Measurements from ENCODE around the gene MAD1L1.
"Not testable (repeated sequence)": the region's sequence is repeated elsewhere in the genome, so short reads cannot be mapped to it uniquely, and the experiment has no call there.

The MAD1L1 gene

DNA sequence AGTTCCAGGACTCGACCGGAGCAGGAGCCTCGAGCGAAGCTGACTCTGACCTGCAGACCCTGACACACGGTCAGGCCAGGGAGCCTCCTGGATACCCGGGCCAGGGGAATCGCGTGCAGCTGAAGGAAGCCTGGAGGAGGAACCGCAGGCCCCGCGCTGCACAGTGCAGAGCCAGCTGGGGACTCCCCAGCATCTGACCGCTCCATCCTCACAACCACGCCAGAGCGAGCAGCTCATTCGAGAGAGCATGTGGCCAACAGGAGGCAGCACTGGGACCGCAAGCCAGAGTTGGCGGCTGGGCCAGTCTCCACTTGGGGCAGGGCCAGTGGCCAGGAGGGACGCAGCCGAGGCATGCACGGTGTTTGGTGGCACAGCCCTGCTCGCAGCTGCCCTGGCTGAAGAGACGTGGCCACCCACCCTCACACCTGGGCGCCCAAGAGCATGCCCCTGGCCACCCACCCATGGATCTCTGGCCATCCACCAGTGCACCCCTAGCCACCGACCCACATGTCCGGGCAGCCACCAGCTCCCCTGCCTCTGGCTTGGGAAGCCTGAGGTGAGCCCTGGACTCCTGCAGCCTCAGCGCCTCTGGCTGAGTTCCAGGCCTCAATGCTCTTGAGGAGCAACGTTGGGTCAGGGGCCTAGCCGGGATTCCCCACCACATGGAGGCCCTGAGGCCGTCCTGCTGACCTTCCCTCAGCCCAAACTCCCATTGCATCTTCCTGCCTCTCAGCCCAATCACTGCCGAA, 348.7 kb downstream of the MAD1L1 start:
- no peak for DNase-seq

DNA sequence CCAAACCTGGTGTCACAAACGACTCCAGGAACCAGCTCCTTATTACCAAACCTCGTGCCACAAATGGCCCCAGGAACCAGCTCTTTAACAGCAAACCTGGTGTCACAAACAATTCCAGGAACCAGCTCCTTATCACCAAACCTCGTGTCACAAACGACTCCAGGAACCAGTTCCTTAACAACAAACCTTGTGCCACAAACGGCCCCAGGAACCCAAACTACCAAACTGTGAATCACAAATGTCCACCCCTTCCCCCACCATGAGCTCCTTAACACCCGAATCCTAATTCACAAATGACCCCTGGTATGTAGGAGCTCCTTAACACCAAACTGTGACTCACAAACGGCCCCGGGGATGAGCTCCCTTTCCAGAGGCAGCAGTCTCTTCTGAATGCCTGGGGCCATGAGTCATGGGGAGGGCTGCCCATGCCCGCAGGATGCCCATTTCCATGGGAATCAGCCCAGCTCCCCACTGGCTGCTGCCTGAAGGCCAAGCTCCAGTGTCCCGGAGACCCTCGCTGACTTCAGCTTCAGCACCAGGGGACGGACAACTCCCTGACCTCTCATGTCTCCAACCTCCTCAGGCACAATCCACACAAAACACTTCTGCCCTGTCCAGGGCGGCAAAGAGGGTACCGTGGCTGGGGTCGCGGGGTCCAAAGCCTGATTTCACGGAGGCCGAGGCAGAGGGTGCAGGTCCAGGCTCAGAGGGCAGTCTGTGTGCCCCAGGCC, 349.5 kb downstream of the MAD1L1 start:
- DNase-seq, result no peak

DNA sequence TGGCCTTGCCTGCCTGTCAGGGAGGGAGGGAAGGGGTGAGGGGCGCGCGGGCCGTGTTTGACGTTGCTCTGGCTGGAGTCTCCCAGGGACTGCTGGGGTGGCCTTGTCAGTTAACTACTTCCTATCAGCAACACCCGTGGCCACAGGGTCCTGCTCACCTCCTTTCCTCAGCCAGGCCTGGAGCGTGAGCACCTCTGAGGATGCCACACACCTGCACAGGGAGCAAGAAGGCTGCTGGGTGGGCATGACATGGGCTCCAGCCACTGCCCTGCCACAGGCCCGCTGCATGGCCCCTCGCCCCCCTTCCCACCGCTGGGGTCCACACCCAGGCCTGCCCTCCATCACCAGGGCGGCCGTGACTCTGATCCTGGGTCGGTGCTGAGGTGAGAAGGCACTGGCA, 350.3 kb downstream of the MAD1L1 start:
- DNase-seq, result no peak

DNA sequence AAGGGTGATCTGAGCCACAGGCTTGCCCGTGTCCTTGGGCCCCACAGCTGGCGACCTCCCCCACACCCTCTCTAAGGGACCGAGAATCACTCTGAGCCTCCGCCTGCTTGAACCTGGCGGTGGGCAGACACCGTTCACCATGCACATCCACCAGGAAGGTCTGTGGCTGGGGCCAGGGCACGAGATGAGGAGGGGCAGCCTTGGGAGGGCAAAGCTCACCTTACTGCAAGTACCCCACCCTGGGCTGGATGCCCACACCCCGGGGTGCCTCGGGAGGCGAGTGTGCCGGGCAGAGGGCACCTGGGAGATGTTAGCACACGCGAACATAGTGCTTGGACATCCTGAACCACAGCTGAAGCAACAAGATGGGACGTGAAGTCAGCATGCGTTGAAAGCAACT, 350.8 kb downstream of the MAD1L1 start:
- no peak for DNase-seq

DNA sequence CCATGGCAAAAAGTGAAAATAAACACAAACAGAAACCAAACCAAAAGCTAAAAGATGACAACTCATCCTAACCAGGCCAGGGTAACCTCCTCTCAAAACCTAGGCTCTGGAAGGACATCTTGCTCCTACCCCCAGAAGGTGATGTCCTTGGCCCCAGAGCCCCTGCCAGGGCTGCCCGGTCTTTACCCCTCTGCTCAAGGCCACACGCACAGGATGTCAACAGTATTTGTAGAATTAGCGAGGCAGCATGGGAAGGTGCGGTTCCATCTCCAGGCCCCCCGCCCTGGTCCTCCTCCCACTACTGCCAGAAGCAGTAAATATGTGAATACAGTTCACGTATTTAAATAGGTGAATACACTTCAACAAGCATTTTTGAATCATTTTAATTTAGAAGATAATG, 356.1 kb downstream of the MAD1L1 start:
- not testable (repeated sequence) for DNase-seq

DNA sequence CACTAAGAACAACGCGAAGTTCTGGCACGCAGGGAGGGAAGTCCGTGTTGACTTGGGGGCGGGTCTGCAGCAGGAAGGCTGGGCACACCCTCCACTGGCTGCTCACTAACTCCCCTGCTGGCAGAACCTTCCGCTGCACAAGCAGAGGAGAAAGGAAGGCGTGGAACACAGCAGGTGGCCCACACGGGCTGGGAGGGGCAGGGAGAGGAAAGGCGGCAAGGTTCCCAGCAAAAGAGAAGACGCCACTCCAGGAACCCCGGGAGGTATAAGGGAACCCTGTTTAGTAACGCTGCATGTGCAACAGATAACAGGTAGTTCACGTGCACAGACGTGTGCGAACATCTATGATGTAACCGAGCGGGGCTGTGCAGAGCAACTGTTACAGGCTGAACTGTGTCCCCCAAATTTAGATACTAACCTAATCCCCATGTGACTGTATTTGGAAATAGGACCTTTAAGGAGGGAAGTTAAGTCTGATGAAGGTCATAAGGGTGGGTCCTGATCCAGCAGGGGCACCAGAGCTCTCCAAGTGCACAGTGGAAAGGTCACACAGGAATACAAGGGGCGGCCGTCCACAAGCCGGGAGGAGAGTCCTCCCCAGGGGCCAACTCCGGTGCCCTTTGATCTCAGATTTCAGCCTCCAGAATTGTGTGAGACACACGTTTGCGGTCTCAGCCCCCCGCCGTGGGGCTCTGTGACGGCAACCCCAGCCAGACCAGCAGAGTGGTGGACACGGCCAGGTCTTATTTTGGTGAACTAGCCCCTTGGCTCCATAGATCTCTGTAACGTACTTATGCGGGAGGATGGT, 357.1 kb downstream of the MAD1L1 start:
- not testable (repeated sequence) for DNase-seq

DNA sequence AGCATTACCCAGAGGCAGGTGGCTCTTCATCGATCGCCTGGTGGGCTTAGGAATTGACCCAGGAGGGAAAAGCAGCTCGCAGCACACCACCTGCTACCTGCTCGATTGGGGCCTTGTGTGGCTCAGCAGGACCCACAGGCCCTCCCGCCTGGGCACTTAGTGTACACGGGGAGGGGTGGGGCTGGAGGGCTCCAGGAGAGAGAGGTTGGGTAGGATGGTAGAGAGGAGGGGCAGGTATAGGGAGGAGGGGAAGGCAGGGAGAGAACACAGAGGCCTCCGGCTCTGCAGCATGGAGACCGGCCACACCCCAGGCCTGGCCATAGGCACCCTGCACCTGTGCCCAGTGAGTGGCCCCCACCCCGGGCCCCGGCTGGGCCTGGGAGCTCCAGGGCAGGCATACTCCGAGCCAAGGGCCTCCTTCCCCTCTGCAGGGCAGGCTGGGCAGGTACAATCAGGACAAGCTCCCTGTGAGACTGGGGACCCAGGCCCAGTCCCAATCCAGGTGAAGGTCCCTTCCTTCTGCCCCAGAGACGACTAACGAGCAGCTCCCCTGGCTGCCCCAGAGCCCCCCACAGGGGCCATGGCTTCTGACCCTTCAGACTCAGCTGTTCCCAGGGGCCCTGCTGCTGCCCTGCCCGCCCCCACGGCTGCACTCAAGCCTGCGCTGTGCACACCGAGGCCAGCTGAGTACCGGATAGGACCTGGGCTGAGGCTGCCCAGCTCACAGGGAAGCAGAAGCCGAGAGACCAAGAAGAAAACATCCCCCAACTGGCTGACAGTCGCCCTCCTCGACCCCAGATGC, 358.0 kb downstream of the MAD1L1 start:
- DNase-seq, result not testable (repeated sequence)

DNA sequence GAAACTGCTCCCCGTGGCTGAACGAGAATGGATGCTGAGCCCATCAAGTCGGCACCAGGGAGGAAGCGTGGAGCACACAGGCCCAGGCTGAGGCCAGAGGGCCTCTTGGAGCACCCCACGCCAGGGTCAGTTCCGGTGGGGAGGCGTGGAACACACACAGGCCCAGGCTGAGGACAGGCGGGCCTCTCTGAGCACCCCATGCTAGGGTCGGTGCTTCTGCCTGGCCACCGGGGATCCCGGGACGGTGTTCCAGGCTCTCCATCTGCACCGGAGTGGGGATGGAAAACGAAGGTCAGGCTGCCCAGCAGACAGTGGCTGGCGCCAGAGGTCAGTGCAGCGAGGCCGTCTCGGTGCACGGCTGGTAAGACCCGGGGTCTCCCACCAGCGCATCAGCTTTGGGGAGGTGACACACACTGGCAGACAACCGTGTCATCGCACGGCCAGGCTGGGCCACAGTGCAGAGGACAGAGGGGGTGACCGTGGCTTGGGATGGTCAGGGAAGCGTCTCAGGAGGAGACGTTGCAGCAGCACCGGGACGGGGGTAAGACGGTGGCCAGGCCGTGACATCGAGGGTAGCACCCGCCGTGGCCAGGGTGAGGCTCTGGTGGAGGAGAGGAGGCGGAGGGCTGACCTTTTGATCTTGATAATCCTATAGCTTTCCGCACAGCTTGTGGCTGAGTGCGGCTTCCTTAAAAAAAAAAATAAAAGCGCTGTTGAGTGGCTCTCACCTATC, 358.7 kb downstream of the MAD1L1 start:
- no peak for DNase-seq

DNA sequence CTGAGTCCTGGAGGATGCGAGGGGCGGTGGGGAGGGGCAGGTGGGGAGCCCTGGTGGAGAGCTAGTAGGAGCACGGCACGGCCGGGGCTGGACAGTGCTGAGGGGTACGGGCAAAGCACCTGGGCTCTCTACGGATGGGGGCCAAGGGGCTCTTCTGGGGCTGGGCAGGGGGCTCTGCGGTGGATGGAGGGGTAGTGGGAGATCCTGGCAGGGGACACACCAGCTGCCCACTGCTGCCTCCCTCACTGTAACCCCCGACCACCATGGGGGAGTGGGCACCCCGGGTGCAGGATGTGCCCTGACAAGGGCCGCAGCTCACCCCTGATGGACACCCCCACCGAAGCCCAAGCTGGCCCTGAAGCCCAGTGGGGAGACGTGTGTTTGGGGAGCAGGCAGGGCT, 359.3 kb downstream of the MAD1L1 start:
- DNase-seq, result no peak

DNA sequence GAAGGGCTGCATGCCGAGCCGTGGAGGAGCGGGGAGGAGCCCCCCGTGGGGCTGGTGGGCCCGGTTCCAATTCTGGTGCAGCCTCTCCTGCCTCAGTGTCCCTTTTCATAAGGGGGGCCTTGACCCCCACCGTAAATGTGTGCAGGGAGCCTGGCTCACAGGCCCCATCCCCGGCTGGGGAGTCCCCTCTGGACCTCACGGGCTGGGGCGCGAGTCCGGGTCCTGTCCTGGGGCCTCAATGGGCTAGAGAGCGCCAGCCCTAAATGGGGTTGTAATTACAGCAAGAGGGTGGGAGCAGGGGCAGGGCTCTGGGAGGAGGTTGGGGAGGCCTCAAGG, 359.7 kb downstream of the MAD1L1 start:
- no peak for DNase-seq

DNA sequence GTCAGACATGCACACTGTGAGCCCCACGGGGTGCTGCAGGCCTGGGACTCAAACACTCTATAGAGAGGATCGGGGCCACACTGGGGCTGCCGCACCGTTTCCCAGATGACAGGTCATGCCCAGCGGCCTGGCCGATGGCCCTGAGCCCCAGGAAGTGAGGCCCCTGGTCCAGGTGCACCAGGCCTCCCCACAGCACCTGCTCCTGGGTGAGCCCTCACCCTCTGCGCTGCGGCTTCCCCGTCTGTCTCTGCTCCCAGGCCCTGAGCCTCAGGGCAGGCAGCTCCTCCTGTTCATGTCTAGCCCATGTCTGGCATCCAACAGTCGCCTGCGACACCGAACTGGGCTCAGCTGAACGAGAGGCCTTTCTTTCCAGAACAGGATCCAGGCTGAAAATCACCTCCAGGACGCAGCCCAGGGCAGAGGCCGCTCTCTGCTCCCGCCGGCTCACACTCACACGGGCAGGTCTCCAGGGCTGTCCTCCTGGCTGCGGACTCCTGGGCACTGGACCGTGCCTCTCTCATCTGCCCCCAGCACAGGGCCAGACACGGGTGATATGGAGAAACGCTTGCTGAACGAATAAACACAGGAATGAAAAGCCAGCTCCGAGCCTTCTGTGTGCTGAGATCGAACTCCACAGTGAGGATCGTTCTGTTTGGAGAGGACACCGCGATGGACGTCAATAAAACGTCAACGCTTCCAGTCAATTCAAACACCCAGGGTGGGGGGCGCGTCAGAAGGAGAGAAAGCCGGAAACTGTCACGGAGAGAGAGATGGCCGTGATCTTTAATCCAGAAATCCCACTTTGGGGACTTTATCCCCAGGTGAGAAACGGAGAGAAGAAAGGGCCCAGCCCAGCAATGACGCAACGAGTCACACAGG, 360.3 kb downstream of the MAD1L1 start:
- no peak for DNase-seq

DNA sequence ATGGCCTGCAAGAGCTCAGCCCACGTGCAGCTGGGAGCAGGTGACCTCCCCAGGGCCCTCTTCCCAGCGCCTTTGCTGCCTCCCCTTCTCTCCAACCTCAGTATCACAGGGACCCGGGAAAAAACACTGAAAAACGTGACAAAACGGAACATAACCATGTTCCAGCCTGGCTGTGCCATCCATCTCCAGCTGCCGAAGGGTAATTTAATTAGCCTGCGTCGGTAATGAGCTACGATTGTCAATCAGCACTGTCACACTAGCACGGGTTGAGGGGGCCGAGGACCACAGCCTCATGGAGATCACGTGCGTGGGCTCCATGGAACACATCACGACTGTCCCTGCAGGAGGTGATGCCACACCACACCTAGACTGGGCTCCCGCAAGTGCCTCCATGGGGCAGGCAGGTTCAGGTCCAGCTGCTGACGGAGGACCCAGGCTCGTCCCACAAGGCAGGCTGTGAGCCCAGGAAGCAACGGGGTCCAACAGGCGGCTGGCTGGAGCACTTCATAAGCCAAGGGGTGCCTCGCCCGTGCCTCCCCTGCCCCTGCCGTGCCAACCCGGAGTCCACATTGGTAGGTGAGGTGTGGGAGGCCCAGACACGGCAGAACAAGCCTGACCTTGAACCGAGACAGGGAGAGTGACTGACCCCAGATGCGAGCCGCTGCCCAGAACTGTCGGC, 363.2 kb downstream of the MAD1L1 start:
- no peak for DNase-seq

DNA sequence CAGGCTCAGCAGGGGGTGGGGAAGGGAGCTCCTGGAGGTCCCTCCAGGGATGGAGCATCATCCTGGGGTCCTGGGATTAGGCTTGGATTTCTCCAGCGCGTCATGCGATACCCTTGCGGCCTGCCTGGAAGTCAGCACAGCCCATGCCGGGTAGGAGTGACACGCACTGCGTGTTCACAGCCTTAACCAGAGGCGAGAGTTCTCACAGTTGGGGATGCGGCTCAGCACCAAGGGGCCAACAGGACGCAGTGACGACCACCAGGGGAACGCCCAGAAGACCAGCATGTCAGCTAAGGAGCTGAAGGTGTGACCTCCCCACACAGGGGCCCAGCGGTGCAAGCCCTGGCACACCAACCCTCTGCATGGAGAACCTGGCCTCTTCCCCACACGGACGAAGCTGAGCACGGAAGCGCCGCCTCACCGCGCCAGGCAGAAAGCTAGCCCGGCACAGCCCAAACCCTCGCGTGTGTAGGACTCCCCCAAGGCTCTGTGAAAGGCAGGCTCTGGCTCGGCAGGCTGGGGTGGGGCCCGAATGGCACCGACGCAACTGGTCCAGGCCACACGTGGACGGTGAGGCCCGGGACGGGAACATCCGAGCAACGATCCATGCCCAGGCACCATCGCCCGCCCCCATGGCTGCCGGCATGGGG, 364.1 kb downstream of the MAD1L1 start:
- DNase-seq, result no peak

DNA sequence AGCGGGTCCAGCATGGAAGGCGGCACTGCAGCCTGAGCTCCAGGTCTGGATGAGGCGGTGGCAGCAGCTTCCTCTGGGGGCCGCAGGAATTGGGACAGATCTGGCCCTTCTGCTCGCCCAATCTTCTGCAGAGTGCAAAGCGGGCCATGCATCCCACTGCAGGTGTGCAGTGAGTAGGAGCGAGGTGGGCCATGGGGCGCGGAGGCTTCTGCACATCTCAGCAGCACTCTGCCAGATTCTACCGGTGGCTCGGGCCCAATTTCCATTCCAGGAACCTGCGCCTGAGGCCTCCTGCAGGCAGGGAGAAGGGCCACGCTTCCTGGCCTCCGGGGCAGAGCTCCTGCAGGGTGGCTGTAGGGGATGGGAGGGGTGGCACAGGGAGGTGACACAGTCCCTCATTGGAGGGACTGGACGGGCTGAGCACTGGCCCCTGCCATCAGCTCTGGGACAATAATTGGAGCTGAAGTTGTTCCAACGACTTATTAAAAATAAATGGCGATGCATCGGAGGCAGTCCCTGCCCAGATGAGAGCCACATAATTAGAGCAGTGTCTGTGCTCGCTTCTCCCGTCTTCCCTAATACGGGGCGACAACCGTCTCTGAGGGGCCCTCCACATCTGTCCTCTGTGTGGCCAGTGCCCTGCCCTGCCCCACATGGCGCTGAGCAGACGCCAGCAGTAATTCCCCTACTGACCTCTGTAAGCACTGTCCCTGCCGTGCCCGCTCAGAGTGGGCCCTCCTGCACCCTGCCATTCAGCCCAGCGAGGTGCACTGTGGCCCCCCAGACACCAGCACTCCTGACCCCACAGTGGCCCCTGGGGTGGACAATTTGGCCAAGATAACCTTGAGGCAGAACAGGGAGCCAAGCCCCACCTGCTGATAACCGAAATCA, 365.1 kb downstream of the MAD1L1 start:
- no peak for DNase-seq

DNA sequence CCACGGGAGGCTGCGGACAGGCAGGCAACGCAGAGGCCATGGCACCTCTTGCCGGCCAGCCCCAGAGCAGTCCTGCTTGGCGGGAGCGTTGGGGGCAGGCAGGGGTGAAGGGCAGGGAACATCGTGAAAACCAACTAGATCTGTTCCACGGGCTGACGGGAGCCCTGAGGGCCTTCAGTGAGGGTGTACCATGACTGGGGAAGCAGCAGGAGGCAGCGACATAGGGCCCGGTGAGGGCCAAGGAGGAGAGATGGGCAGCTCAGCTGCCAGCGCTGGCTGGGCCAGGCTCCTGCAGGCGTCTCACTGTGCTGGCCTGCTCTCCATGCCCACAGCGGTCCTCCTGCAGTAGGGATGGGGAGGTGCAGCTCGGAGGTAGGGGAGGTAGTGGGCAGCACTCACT, 366.1 kb downstream of the MAD1L1 start:
- no peak for DNase-seq

DNA sequence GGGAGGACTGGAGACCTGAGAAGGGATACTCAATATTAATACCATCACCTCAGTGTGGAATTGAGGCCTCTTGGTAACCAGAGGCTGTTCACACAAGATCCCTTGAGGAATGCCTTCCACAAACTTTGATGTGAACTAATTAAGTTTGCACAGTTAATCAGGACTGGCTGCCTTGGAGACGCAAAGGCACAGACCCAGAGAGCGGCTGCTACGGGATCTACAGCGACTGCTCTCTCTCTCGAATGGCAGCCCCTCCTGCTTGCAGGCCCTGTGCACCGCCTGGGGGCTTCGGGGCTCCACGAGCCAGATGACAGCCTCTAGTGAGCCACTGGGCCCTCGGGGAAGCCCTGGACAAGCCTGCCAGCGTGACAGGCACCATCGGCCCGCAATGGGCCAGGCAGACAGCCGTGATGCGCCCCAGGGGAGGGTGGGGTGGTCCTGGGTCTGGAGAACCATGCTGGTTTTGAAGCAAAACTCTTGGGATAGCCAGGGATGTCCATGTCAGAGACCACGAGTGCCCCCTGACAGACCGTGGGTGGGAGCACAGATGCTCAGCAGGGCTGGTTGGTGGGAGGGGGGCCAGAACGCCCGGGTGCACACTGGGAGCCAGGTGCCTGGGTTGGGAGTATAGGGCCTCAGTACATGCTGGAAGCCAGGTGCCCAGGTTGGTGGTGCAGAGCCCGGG, 367.0 kb downstream of the MAD1L1 start:
- DNase-seq, result no peak

DNA sequence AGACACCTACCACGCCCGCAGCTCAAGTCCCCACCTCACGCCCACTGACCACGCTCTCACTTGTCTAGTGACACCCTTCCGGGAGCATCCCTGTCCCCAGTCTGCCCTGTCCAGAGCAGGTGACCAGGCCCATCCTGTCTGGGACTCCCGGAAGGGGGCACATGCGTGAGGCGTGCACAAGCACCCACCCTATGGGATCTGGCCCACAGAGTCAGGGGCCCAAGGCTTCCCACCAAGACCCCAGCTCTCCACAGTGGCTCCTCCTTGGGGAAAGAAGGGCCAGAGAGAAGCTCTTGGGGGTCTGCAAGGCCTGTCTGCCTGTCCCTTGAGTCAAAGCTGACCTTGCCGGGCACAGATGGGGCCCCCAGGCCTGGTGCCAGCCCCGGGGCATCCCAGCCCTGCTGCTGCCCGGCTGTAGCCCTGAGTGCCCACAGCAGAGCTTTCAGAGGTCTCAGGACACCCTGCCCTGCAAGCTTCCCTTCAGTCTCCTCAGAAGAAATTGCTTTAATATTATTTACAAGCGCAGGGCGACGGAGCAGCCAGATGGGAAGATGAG, 367.7 kb downstream of the MAD1L1 start:
- DNase-seq, result no peak

Data from GDM1 (cell line).